Hepatocyte (in vitro differentiated cells): ENCODE measurements around the gene ANKRD22. TPM values are rescaled to one million over a fixed set of nuclear protein-coding genes. Genes with fewer than 3 reads are reported as not detected.
A peak's percentile ranks its signal among the peaks of the same experiment; 100 is the strongest.

Experiments
- DNase-seq: peaks from one replicate; pipeline ENCODE4 v3.0.0-alpha.2; 2016; ENCODE audit warnings: low spot score
- H2AFZ ChIP-seq: fragments of 200-600 bp; sonication (generic); 2 replicates; pipeline ENCODE4 v1.6.0; 2016; ENCODE audit warnings: antibody characterized with exemption, mild to moderate bottlenecking
- H3K27ac ChIP-seq: fragments of 200-600 bp; sonication (generic); 2 replicates; pipeline ENCODE4 v1.5.1; 2016; ENCODE audit warnings: mild to moderate bottlenecking
- H3K27me3 ChIP-seq: fragments of 200-600 bp; sonication (generic); 2 replicates; pipeline ENCODE4 v1.6.1; 2016
- H3K36me3 ChIP-seq: fragments of 200-600 bp; sonication (generic); replicated peaks from 2 replicates; pipeline ENCODE4 v1.5.1; 2016; ENCODE audit warnings: low read depth; ENCODE audit not compliant: insufficient read depth
- H3K4me1 ChIP-seq: fragments of 200-600 bp; sonication (generic); 2 replicates; pipeline ENCODE4 v1.5.1; 2016; ENCODE audit warnings: mild to moderate bottlenecking, moderate library complexity; ENCODE audit not compliant: insufficient read depth
- H3K4me2 ChIP-seq: fragments of 200-600 bp; sonication (generic); 2 replicates; pipeline ENCODE4 v1.6.0; 2016
- H3K4me3 ChIP-seq: fragments of 200-600 bp; sonication (generic); 2 replicates; pipeline ENCODE4 v1.5.1; 2016; ENCODE audit warnings: mild to moderate bottlenecking
- H3K79me2 ChIP-seq: fragments of 200-600 bp; sonication (generic); 2 replicates; pipeline ENCODE4 v1.6.0; 2017; ENCODE audit warnings: mild to moderate bottlenecking
- H3K9me2 ChIP-seq: fragments of 200-600 bp; sonication (generic); replicated peaks from 2 replicates; pipeline ENCODE4 v1.6.0; 2017; ENCODE audit warnings: mild to moderate bottlenecking; ENCODE audit not compliant: insufficient read depth
- H3K9me3 ChIP-seq: fragments of 200-600 bp; sonication (generic); 2 replicates; pipeline ENCODE4 v1.5.1; 2016; ENCODE audit warnings: low read depth, mild to moderate bottlenecking
- H4K20me1 ChIP-seq: fragments of 200-600 bp; sonication (generic); 2 replicates; pipeline ENCODE4 v1.6.0; 2016; ENCODE audit warnings: mild to moderate bottlenecking; ENCODE audit not compliant: insufficient read depth, poor library complexity, severe bottlenecking
- EZH2 ChIP-seq: fragments of 200-600 bp; sonication (generic); IDR thresholded peaks from 2 replicates; pipeline ENCODE4 v1.6.1; 2016; ENCODE audit warnings: antibody characterized with exemption, mild to moderate bottlenecking, borderline replicate concordance
- EZH2phosphoT487 ChIP-seq: fragments of 200-600 bp; sonication (generic); IDR thresholded peaks from one replicate; pipeline ENCODE4 v1.6.1; 2018; ENCODE audit warnings: antibody characterized with exemption, mild to moderate bottlenecking, low read depth, moderate library complexity; ENCODE audit not compliant: unreplicated experiment, severe bottlenecking
- WGBS: methylation state at CpG from one replicate; pipeline ENCODE4 v1.1.6; 2016; ENCODE audit warnings: low lambda C conversion rate; ENCODE audit errors: missing lambda C conversion rate; 5-methylcytosine and 5-hydroxymethylcytosine counted together
- polyA plus RNA-seq: library from polyadenylated mRNA; unstranded; fragments of >200 nt; fragmentation: Nextera tagmentation; extraction: Ambion mirVana; gene quantifications from 2 replicates; pipeline ENCODE4 v1.2.1, GENCODE V29; 2016
- total RNA-seq: library from RNA; depleted of rRNA; stranded (reverse); fragments of >200 nt; gene quantifications from 2 replicates; pipeline ENCODE4 v1.2.3, GENCODE V29; 2014
- TF ChIP-seq, protein P1 (sequence below): fragments of 200-600 bp; sonication (generic); IDR thresholded peaks from 2 replicates; pipeline ENCODE4 v1.5.1; 2016; ENCODE audit warnings: antibody characterized with exemption, mild to moderate bottlenecking; ENCODE audit not compliant: poor library complexity

ANKRD22 gene
- 2.1 and 4.2 TPM in 2 replicates for total RNA-seq
- 2.3 and 2.7 TPM in 2 replicates for polyA plus RNA-seq

DNA sequence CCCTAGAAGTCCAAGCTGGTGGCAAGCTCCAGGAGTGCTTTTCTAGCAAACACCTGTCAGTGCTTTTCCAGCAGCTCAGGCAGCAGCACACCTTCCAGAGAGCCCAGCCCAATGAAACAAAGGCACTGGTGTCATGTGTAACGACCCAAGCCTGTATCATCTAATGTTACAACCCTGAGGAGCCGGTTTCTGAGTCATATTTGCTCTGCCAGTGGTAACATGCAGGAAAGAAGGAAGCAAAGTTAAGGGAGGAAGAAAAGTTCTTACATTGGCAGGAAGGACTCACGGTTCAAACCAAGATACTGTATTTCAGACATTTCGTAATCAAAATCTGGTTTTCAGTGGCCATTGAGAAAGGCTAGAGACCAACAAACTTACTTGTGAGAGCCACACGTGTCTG lies at the start of gene ANKRD22:
ANKRD22 (minus strand) TSS at position 139 of the 400 bp plus-strand sequence. CDS start 237 bp downstream, outside the sequence.
- Histone ChIP-seq H3K4me3 (no peak within 1 kb of the TSS), H3K9me2 (no peaks in the 10 kb centered on the region), H3K79me2 (no peaks in the 10 kb centered on the region), H4K20me1 (no peaks in the 10 kb centered on the region), H3K36me3 (no peaks in the 10 kb centered on the region), H3K4me2 (peak within 1 kb of the TSS; percentile 45), H2AFZ (no peak within 1 kb of the TSS), H3K27ac (peak within 1 kb of the TSS; percentile 82), H3K9me3 (no peaks in the 10 kb centered on the region), H3K27me3 (no peaks in the 10 kb centered on the region), H3K4me1 (peaks cover 11% of the 10 kb centered on the region)
- TF ChIP-seq EZH2 = no peak
- TF ChIP-seq EZH2phosphoT487 = no peak
- TF ChIP-seq, protein P1, sequence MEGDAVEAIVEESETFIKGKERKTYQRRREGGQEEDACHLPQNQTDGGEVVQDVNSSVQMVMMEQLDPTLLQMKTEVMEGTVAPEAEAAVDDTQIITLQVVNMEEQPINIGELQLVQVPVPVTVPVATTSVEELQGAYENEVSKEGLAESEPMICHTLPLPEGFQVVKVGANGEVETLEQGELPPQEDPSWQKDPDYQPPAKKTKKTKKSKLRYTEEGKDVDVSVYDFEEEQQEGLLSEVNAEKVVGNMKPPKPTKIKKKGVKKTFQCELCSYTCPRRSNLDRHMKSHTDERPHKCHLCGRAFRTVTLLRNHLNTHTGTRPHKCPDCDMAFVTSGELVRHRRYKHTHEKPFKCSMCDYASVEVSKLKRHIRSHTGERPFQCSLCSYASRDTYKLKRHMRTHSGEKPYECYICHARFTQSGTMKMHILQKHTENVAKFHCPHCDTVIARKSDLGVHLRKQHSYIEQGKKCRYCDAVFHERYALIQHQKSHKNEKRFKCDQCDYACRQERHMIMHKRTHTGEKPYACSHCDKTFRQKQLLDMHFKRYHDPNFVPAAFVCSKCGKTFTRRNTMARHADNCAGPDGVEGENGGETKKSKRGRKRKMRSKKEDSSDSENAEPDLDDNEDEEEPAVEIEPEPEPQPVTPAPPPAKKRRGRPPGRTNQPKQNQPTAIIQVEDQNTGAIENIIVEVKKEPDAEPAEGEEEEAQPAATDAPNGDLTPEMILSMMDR = no peak
- 54% methylated on average over 5 of the region's 5 CpGs for WGBS
- DNase-seq = peak; percentile 84

DNA sequence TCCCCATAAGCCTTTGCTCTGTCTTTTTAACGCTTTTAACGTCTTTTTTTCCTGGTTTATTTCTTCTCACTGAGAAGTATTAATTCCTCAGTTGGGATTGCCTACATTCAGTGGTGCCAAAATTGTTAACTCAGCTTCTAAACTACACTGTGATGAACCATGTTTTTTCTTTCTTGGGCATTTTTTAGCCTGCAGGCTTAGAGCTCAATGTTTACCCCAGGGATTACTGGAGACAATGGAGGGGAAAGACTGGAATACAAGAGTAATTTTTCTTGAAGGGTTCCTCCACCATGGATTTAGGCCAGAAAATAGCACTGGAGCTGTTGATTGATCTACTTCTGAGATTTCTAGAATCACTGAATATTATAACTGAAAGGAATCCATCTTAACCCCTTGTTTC lies 48.2 kb upstream of the ANKRD22 start:
- TF ChIP-seq, protein P1 = no peak
- TF ChIP-seq EZH2 (no peak), EZH2phosphoT487 (no peak)
- Histone ChIP-seq H3K9me2 (no peaks in the 10 kb centered on the region), H3K36me3 (no peaks in the 10 kb centered on the region), H3K27me3 (no peaks in the 10 kb centered on the region), H4K20me1 (no peaks in the 10 kb centered on the region), H3K4me3 (no peak overlapping the region), H3K9me3 (no peaks in the 10 kb centered on the region), H3K4me1 (peaks cover 41% of the 10 kb centered on the region), H2AFZ (no peak overlapping the region), H3K27ac (peak overlapping the region; percentile 33), H3K4me2 (no peak overlapping the region), H3K79me2 (peaks cover 9% of the 10 kb centered on the region)
- 74% methylated on average over 2 of the region's 2 CpGs for WGBS
- DNase-seq = no peak

- H3K79me2 ChIP-seq = peaks cover 9% of the 10 kb centered on the region
- H3K9me3 ChIP-seq = no peaks in the 10 kb centered on the region
- peak overlapping the region; percentile 96 for H3K27ac ChIP-seq
Observed at GRCh38 chr10:88898727-88899126, 47.1 kb upstream of the ANKRD22 start.

More at GRCh38 chr10:88898727-88899126, 47.1 kb upstream of the ANKRD22 start:
- Histone ChIP-seq H3K4me3 (no peak overlapping the region), H4K20me1 (no peaks in the 10 kb centered on the region), H3K36me3 (no peaks in the 10 kb centered on the region), H3K27me3 (no peaks in the 10 kb centered on the region), H3K4me1 (peaks cover 43% of the 10 kb centered on the region), H3K9me2 (no peaks in the 10 kb centered on the region), H2AFZ (no peak overlapping the region), H3K4me2 (no peak overlapping the region)
- 93% methylated on average over 3 of the region's 3 CpGs for WGBS
- TF ChIP-seq EZH2 (no peak), EZH2phosphoT487 (no peak)
- TF ChIP-seq, protein P1 = no peak
- no peak for DNase-seq
